HepG2 (cell line): ENCODE measurements around the gene ABHD15. TPM values are rescaled to one million over a fixed set of nuclear protein-coding genes. Genes with fewer than 3 reads are reported as not detected.
A peak's percentile ranks its signal among the peaks of the same experiment; 100 is the strongest.

Experiments
- MIER3 ChIP-seq: IDR thresholded peaks from 2 replicates; pipeline ENCODE4 v1.6.1; 2016; ENCODE audit warnings: missing compliant biosample characterization, borderline replicate concordance
- NR2F1 ChIP-seq, 2 experiments: fragments of 450-650 bp in 1 of 2; formaldehyde crosslinking in 1 of 2; IDR thresholded peaks; 2 replicates each; pipeline versions ENCODE4 v1.5.0 to v1.6.1; 2016 to 2020; ENCODE audit warnings: mild to moderate bottlenecking in 1 of 2, missing compliant biosample characterization in 1 of 2, missing genetic modification reagents in 1 of 2, moderate library complexity in 1 of 2
- POGK ChIP-seq: sonication (generic); formaldehyde crosslinking; conservative IDR thresholded peaks from 2 replicates; pipeline ENCODE4 v1.8.0; 2022; ENCODE audit warnings: mild to moderate bottlenecking, moderate library complexity, missing genetic modification reagents
- PRMT3 ChIP-seq: sonication (generic); formaldehyde crosslinking; IDR thresholded peaks from 2 replicates; pipeline ENCODE4 v1.8.1; 2022; ENCODE audit warnings: low read depth, mild to moderate bottlenecking, moderate library complexity, missing genetic modification reagents, borderline replicate concordance
- SKI ChIP-seq: fragments of 450-650 bp; IDR thresholded peaks from one replicate; pipeline ENCODE4 v1.6.1; 2018; ENCODE audit warnings: mild to moderate bottlenecking; ENCODE audit not compliant: partially characterized antibody
- SNAI1 ChIP-seq: sonication (generic); formaldehyde crosslinking; IDR thresholded peaks from 2 replicates; pipeline ENCODE4 v1.5.0; 2020; ENCODE audit warnings: mild to moderate bottlenecking, missing genetic modification reagents, borderline replicate concordance
- SNAPC2 ChIP-seq: sonication (generic); formaldehyde crosslinking; IDR thresholded peaks from 2 replicates; pipeline ENCODE4 v1.8.1; 2022; ENCODE audit warnings: mild to moderate bottlenecking, missing genetic modification reagents
- TCF12 ChIP-seq, 2 experiments: fragments of 450-650 bp in 1 of 2; sonication (generic) in 1 of 2; formaldehyde crosslinking in 1 of 2; IDR thresholded peaks; 2 replicates each; pipeline versions ENCODE4 v1.6.1 to v1.8.0; 2017 to 2022; ENCODE audit warnings: antibody characterized with exemption in 1 of 2, mild to moderate bottlenecking in 1 of 2, missing genetic modification reagents in 1 of 2, moderate library complexity in 1 of 2
- TRIM22 ChIP-seq: fragments of 450-650 bp; IDR thresholded peaks from 2 replicates; pipeline ENCODE4 v1.6.1; 2017
- ZBED4 ChIP-seq: sonication (generic); formaldehyde crosslinking; IDR thresholded peaks from 2 replicates; pipeline ENCODE4 v1.4.0; 2020; ENCODE audit warnings: missing genetic modification reagents, borderline replicate concordance
- ZBTB25 ChIP-seq: IDR thresholded peaks from 2 replicates; pipeline ENCODE4 v1.6.1; 2018; ENCODE audit warnings: missing genetic modification reagents
- ZNF562 ChIP-seq: sonication (generic); formaldehyde crosslinking; IDR thresholded peaks from 2 replicates; pipeline ENCODE4 v1.8.0; 2022; ENCODE audit warnings: missing genetic modification reagents, borderline replicate concordance
- ZNF563 ChIP-seq: sonication (generic); formaldehyde crosslinking; IDR thresholded peaks from 2 replicates; pipeline ENCODE4 v1.8.0; 2022; ENCODE audit warnings: mild to moderate bottlenecking, moderate library complexity, missing genetic modification reagents
- ZNF773 ChIP-seq: sonication (generic); formaldehyde crosslinking; IDR thresholded peaks from 2 replicates; pipeline ENCODE4 v1.4.0; 2020; ENCODE audit warnings: missing genetic modification reagents, borderline replicate concordance
- ZNF800 ChIP-seq: sonication (generic); formaldehyde crosslinking; IDR thresholded peaks from 2 replicates; pipeline ENCODE4 v1.4.0; 2020; ENCODE audit warnings: missing genetic modification reagents
- ZSCAN21 ChIP-seq: sonication (generic); formaldehyde crosslinking; IDR thresholded peaks from 2 replicates; pipeline ENCODE4 v1.8.0; 2022; ENCODE audit warnings: mild to moderate bottlenecking, missing genetic modification reagents, moderate library complexity, borderline replicate concordance
- ZSCAN9 ChIP-seq: IDR thresholded peaks from 2 replicates; pipeline ENCODE4 v1.6.1; 2016; ENCODE audit warnings: borderline replicate concordance
- polyA plus RNA-seq, 8 experiments: library from polyadenylated mRNA; depleted of rRNA in 3 of 8; stranded (reverse) in 7 of 8; unstranded in 1 of 8; fragments of >200 nt; fragmentation: Illumina TruSeq in 4 of 8; extraction: Trizol in 4 of 8; gene quantifications; 2 replicates each; pipeline versions ENCODE4 v1.2.1 to v1.2.3, GENCODE V29; 2011 to 2016; ENCODE audit warnings: low read depth in 4 of 8, missing spikeins in 1 of 8, mixed read lengths in 1 of 8; ENCODE audit not compliant: insufficient read depth in 1 of 8
- total RNA-seq, 5 experiments: library from RNA; depleted of rRNA; stranded (reverse); fragments of >200 nt; fragmentation: Illumina TruSeq; extraction: Trizol; gene quantifications; 2 replicates each; pipeline ENCODE4 v1.2.3, GENCODE V29; 2016; ENCODE audit warnings: low read depth in 1 of 5

ABHD15 gene
- total and polyA plus RNA-seq, 2 of the 13 experiments (the other 11 are each of a cell fraction or from before 2014, with no cell fraction given) = 2.4 to 7.7 TPM

- TF ChIP-seq SNAI1 (CRISPR knock-in tag) (no peak), TCF12 (IDR thresholded peaks at IDR 0.05) (no peak), TCF12 (CRISPR knock-in tag; IDR thresholded peaks at IDR 0.05) (0 out of 2 replicates have a peak, but pooled peaks have one; percentile 4), SKI (peak; percentile 79), ZNF563 (peak; percentile 58; the same call in 1 of the 2 replicates), PRMT3 (CRISPR knock-in tag) (peak; percentile 57; the same call in 1 of the 2 replicates), ZBED4 (CRISPR knock-in tag) (no peak), ZNF773 (CRISPR knock-in tag) (no peak), ZNF800 (CRISPR knock-in tag) (no peak), ZSCAN9 (CRISPR knock-in tag) (no peak; the same call in 1 of the 2 replicates), ZBTB25 (no peak), NR2F1 (CRISPR knock-in tag; IDR thresholded peaks at IDR 0.05) (no peak), POGK (CRISPR knock-in tag) (peak; percentile 32; the same call in 1 of the 2 replicates), ZNF562 (CRISPR knock-in tag) (no peak), ZSCAN21 (CRISPR knock-in tag) (no peak), SNAPC2 (CRISPR knock-in tag) (no peak), MIER3 (CRISPR knock-in tag) (no peak), TRIM22 (no peak)
Observed at GRCh38 chr17:29591737-29592608, 25.1 kb upstream of the ABHD15 start (continued).
